Suprapubic skin (tissue), 4 donors: ENCODE data around the gene DOHH. TPM values are rescaled to one million over a fixed set of nuclear protein-coding genes. Genes with fewer than 3 reads are reported as not detected.

Experiments
- DNase-seq, 2 donors: peaks; one replicate each; pipeline ENCODE4 v3.0.0-alpha.2; 2019; ENCODE audit warnings: low spot score in 2 of 2
- H3K27ac ChIP-seq: fragments of 200-600 bp; sonication (generic); one replicate; pipeline ENCODE4 v1.5.1; 2019
- H3K27me3 ChIP-seq: fragments of 200-600 bp; sonication (generic); one replicate; pipeline ENCODE4 v1.5.1; 2019
- H3K36me3 ChIP-seq: fragments of 200-600 bp; sonication (generic); one replicate; pipeline ENCODE4 v1.5.1; 2019
- H3K4me1 ChIP-seq: fragments of 200-600 bp; sonication (generic); one replicate; pipeline ENCODE4 v1.5.1; 2019
- H3K4me3 ChIP-seq: fragments of 200-600 bp; sonication (generic); one replicate; pipeline ENCODE4 v1.5.1; 2019; ENCODE audit warnings: mild to moderate bottlenecking
- H3K9me3 ChIP-seq: fragments of 200-600 bp; sonication (generic); one replicate; pipeline ENCODE4 v1.5.1; 2019
- EP300 ChIP-seq: sonication (generic); formaldehyde crosslinking; IDR thresholded peaks from one replicate; pipeline ENCODE4 v1.6.1; 2017; ENCODE audit warnings: antibody characterized with exemption
- POLR2A ChIP-seq, 2 donors: fragments of 450-650 bp; IDR thresholded peaks; one replicate each; pipeline ENCODE4 v1.6.1; 2017; ENCODE audit warnings: antibody characterized with exemption in 2 of 2, mild to moderate bottlenecking in 2 of 2, moderate library complexity in 2 of 2
- POLR2AphosphoS5 ChIP-seq, 3 donors: sonication (generic); formaldehyde crosslinking; IDR thresholded peaks; one replicate each; pipeline ENCODE4 v1.6.1; 2017; ENCODE audit warnings: antibody characterized with exemption in 3 of 3
- WGBS: methylation state at CpG from one replicate; pipeline ENCODE4 v1.1.5; 2018; 5-methylcytosine and 5-hydroxymethylcytosine counted together
- total RNA-seq, 4 donors: library from RNA; depleted of rRNA; stranded (reverse); fragments of >200 nt; gene quantifications; one replicate each; pipeline ENCODE4 v1.1.0, GENCODE V29; 2016
- TF ChIP-seq, protein P1 (sequence below), 2 donors: fragments of 200-600 bp in 1 of 2; fragments of 450-650 bp in 1 of 2; sonication (generic) in 1 of 2; IDR thresholded peaks; one replicate each; pipeline ENCODE4 v1.5.1; 2016 to 2019; ENCODE audit warnings: antibody characterized with exemption in 2 of 2, mild to moderate bottlenecking in 1 of 2, moderate library complexity in 1 of 2

The DOHH gene
- total RNA-seq, 4 donors from 2014 or later, result 10.9 to 21.7 (median 17.9) TPM

DNA sequence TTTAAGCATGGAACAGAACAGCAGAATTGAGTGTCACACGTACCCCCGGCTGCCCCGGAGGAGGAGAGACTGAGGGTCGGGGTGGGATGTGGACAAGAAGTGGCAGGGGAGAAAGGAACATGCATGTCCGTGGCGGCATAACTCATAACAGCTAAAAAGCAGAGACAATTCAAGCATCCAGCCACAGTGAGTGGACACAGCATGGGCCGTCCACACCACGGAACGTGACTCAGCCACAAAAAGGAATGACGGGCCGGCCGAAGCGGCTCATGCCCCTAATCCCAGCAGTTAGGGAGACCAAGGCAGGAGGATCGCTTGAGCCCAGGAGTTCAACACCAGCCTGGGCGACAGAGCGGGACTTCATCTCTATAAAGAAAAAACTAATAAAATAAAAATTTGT lies 7.6 kb downstream of the DOHH start:
- no peak for DNase-seq
- TF ChIP-seq POLR2A (IDR thresholded peaks at IDR 0.05), result no peak
- TF ChIP-seq, protein P1, sequence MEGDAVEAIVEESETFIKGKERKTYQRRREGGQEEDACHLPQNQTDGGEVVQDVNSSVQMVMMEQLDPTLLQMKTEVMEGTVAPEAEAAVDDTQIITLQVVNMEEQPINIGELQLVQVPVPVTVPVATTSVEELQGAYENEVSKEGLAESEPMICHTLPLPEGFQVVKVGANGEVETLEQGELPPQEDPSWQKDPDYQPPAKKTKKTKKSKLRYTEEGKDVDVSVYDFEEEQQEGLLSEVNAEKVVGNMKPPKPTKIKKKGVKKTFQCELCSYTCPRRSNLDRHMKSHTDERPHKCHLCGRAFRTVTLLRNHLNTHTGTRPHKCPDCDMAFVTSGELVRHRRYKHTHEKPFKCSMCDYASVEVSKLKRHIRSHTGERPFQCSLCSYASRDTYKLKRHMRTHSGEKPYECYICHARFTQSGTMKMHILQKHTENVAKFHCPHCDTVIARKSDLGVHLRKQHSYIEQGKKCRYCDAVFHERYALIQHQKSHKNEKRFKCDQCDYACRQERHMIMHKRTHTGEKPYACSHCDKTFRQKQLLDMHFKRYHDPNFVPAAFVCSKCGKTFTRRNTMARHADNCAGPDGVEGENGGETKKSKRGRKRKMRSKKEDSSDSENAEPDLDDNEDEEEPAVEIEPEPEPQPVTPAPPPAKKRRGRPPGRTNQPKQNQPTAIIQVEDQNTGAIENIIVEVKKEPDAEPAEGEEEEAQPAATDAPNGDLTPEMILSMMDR (IDR thresholded peaks at IDR 0.05), result no peak
- no peak for TF ChIP-seq EP300
- no peak for TF ChIP-seq POLR2AphosphoS5 (IDR thresholded peaks at IDR 0.05)
- H3K36me3 ChIP-seq, result peaks cover 64% of the 10 kb centered on the region
- no peak overlapping the region for H3K4me3 ChIP-seq
- H3K9me3 ChIP-seq, result no peaks in the 10 kb centered on the region
- peaks cover 6% of the 10 kb centered on the region for H3K4me1 ChIP-seq
- H3K27ac ChIP-seq, result no peak overlapping the region
- no peaks in the 10 kb centered on the region for H3K27me3 ChIP-seq
- WGBS, result 93% methylated on average over 16 of the region's 16 CpGs

DNA sequence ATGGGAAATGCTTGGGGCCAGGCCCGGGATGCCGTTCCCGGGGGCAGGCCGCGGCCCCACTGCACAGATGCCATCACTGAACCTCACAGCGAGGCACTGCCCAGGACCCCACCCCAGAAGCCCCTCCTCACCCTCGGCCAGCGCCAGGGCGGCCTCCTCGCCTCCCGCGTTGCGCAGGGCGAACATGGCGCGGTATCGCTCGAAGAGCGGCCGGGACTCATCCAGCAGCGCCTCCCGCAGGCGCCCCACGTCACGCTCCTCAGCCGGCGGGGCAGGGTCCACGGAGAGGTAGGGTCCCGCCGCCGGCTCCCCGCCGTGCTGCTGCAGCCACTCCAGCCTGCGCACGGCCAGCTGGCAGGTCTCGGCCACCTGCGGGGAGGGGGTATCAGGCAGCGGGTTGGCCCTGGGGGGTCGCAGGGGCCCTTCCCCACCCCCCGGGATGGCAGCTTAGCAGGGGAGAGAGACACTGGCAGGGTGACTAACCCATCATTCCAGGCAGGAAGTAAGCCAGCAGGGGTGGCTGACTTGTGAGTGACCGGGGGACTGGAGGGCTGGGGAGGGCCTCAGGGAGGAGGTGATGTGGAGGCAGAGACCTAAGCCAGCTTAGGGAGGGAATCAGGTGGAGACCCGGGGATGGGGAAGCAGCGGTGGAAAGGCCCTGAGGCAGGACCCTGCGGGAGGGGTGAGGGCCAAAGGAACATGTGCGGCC lies 8.2 kb downstream of the DOHH start:
- H3K9me3 ChIP-seq, result no peaks in the 10 kb centered on the region
- H3K4me1 ChIP-seq, result peaks cover under 1% of the 10 kb centered on the region
- H3K27ac ChIP-seq, result no peak overlapping the region
- DNase-seq, result no peak
- WGBS, result 88% methylated on average over 10 of the region's 45 CpGs
- H3K27me3 ChIP-seq, result no peaks in the 10 kb centered on the region
- no peak overlapping the region for H3K4me3 ChIP-seq
- TF ChIP-seq POLR2AphosphoS5 (IDR thresholded peaks at IDR 0.05), result no peak
- no peak for TF ChIP-seq EP300
- TF ChIP-seq POLR2A (IDR thresholded peaks at IDR 0.05), result no peak
- TF ChIP-seq, protein P1 (IDR thresholded peaks at IDR 0.05), result no peak
- peaks cover 64% of the 10 kb centered on the region for H3K36me3 ChIP-seq

DNA sequence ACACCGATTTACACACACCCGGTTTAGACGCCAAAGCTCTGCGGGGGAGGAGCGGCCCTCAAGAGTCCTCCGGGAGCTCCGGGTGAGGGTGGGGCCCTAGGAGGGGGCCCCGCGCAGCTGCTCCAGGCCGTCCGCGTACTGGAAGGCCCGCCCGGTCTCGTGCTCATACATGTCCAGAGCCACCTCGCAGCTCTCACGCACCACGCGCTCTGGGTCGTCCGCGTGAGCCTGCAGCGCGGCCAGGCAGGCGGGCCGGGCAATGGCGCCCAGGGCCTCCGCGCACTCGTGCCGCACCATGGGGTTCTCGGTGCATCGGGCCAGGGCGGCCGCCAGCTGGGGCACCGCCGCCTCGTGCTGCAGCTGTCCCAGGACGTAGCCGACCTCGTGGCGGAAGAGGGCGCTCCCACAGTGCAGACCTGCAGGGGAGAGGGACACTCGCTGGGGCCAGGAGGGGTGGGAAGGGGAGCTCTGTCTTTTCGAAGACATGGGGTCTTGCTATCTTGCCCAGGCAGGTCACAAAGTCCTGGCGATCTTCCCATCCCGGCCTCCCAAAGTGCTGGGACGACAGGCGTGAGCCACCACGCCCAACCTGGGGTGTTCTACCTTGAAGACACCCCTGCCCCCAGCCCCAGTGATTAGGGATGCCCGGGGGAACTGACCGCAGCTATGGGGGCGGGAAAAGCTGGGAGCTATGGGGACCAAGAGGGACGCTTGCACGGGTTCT lies 8.9 kb downstream of the DOHH start:
- TF ChIP-seq POLR2A (IDR thresholded peaks at IDR 0.05) (no peak), POLR2AphosphoS5 (IDR thresholded peaks at IDR 0.05) (no peak)
- H3K4me3 ChIP-seq, result no peak overlapping the region
- H3K9me3 ChIP-seq, result no peaks in the 10 kb centered on the region
- WGBS, result 76% methylated on average over 30 of the region's 55 CpGs
- no peak overlapping the region for H3K27ac ChIP-seq
- no peaks in the 10 kb centered on the region for H3K4me1 ChIP-seq
- H3K36me3 ChIP-seq, result peaks cover 61% of the 10 kb centered on the region
- no peaks in the 10 kb centered on the region for H3K27me3 ChIP-seq
- DNase-seq, result no peak

DNA sequence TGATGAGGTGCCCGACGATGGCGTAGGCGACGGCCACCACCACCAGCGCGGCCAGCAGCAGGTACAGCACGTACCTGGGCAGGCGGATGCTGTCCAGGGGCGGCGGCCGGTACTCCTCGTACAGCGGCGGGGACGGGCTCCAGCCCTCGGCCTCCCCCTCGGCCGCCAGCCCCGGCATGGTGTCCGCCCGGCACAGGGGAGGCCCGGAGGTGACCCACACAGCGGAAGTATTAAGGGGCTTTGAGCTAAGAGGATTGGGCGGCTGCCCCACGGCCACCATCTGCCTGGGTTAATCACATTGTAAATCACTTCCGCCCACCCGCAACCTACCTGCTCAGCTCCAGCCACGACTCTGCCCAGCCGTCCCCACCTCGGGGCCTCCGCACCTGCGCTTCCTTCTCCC lies 17.2 kb downstream of the DOHH start, which contains the start of gene SMIM44:
Gene SMIM44 (minus strand): TSS at position 216 of the 403 bp plus-strand sequence. CDS start 38 bp downstream, at position 178.
- Histone ChIP-seq H3K27me3 (peaks cover 59% of the 10 kb centered on the region), H3K9me3 (no peaks in the 10 kb centered on the region), H3K4me3 (no peak within 1 kb of the TSS), H3K4me1 (no peaks in the 10 kb centered on the region), H3K27ac (no peak within 1 kb of the TSS), H3K36me3 (no peaks in the 10 kb centered on the region)
- TF ChIP-seq EP300, result no peak
- TF ChIP-seq POLR2AphosphoS5 (IDR thresholded peaks at IDR 0.05), result no peak
- no peak for TF ChIP-seq POLR2A (IDR thresholded peaks at IDR 0.05)
- TF ChIP-seq, protein P1 (IDR thresholded peaks at IDR 0.05), result no peak
- DNase-seq, result no peak
- WGBS, result 41% methylated on average over 11 of the region's 33 CpGs

DNA sequence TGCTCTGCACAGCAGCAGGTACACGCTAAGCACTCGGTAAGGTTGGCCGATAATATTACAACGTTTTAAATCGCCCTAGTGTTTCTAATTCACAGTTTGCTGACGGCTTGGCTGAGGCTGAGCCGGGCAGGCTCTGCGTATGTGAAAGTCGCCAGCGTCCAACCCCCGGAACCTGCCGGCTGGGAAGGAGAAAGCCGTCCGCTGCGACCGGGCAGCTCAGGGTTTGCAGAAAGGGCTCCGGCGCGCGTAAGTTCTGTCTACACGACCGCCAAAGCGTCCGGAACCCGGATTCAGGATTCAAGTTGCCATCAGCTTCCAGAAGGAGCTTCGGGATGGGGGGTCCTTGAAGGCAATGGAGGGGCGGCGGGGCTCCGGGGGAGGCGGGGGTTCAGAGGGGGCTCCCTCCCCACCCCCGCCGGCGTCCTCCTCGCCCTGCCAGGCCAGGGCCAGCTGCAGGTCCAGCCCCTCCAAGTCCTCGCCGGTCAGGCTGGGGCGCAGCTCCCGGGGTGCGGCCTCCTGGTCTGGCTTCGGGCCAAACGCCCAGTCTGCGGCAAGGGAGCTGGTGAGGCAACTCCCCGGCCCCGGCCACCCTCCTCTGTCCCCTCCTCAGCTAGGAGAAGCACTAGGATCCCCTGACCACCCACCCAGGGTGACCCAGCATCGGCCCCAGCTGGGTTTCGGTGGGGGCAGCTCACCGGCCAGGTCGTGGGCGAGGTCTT lies 17.8 kb downstream of the DOHH start:
- Histone ChIP-seq H3K27ac (no peak overlapping the region), H3K4me3 (no peak overlapping the region), H3K9me3 (no peaks in the 10 kb centered on the region), H3K27me3 (peaks cover 59% of the 10 kb centered on the region), H3K36me3 (no peaks in the 10 kb centered on the region), H3K4me1 (no peaks in the 10 kb centered on the region)
- WGBS, result 69% methylated on average over 14 of the region's 49 CpGs
- TF ChIP-seq EP300 (no peak), POLR2A (IDR thresholded peaks at IDR 0.05) (no peak), POLR2AphosphoS5 (IDR thresholded peaks at IDR 0.05) (no peak)
- TF ChIP-seq, protein P1 (IDR thresholded peaks at IDR 0.05), result no peak
- DNase-seq, result no peak
